ENCODE measurements around the gene INSRR.
A peak's percentile ranks its signal among the peaks of the same experiment; 100 is the strongest.

Gene INSRR

DNA sequence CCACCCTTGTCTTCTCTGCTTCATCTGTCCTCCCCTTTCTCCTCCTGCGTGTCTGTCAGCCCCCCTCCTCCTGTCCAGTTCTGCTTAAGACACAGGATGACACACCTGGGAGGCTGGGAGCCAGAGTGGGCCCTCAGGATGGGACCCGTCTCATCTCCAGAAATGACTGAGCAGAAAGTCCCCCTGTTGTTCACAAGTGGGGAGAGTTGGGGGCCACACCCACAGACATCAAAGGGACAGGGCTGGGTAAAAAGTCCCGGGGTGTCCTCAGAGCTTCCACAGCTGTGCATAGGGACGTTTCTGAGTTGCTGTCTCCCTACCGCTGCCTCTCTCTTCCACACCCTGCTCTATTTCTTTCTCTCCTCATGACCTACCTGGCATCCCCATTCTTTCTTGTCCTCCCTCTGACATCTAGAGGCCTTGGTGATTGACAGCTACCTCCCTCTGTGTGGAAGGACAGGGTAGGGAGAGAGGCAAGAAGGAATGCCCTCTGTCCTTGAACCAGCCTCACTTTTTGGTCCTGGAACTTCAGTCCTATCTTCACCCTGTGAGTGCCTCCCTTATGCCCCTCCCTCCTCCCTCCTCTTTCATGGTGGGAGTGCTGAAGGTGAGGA is 22.8 kb downstream of the INSRR start:
- TF ChIP-seq POLR2AphosphoS5 (IDR thresholded peaks at IDR 0.05; ENCODE audit: low read depth, low read length) = no peak
- TF ChIP-seq POLR2A (IDR thresholded peaks at IDR 0.05; ENCODE audit: low read depth, low read length) = no peak
- TF ChIP-seq TAF1 (IDR thresholded peaks at IDR 0.05; ENCODE audit: borderline replicate concordance, low read depth, low read length) = no peak
- DNase-seq (ENCODE audit: insufficient read length) (no peak), FAIRE-seq (peak; percentile 84)

DNA sequence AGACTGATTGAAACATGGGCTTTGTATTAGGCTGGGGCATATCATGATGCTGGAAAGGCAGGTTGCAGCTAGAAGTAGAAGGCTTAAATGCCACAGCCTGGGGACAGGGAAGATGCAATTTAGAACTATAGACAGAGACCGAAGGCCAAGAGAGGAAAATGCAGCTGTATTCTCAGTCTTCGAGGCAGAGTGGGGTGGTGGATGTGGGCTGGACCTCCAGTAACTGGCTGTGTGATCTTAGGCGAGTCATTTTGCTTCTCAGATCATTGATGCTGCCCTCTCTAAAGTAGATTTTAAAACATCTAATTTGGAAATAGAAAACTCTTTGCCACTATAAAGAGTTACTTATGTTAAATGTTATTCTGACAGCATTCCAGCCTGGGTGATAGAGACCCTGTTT is 24.6 kb downstream of the INSRR start:
- no peak for DNase-seq (ENCODE audit: insufficient read length)
- no peak for FAIRE-seq
- TF ChIP-seq POLR2A (IDR thresholded peaks at IDR 0.05; ENCODE audit: low read depth, low read length) (no peak), POLR2AphosphoS5 (IDR thresholded peaks at IDR 0.05; ENCODE audit: low read depth, low read length) (no peak), TAF1 (IDR thresholded peaks at IDR 0.05; ENCODE audit: borderline replicate concordance, low read depth, low read length) (no peak)

DNA sequence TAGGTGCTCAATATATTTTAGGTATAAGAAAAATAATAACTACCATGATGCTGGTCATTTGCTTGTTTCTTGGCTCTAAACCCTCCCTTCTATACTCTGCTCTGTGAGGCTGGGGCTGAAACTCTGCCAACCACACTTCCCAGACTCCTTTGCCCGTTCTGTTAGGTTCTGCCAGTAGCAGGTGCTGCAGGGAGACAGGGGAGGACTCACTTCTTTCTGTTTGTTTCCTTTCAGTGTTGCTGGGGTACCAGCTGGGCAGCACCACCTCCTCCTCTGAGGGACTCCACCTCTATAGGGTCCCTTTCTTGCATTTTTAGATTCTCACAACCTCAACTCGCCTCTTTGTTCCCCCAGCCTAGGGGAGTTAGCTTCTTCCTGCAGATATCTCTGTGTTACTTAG is 25.3 kb downstream of the INSRR start:
- no peak for TF ChIP-seq POLR2AphosphoS5 (IDR thresholded peaks at IDR 0.05; ENCODE audit: low read depth, low read length)
- TF ChIP-seq TAF1 (IDR thresholded peaks at IDR 0.05; ENCODE audit: borderline replicate concordance, low read depth, low read length) = no peak
- no peak for TF ChIP-seq POLR2A (IDR thresholded peaks at IDR 0.05; ENCODE audit: low read depth, low read length)
- DNase-seq (ENCODE audit: insufficient read length) = no peak
- FAIRE-seq = no peak

DNA sequence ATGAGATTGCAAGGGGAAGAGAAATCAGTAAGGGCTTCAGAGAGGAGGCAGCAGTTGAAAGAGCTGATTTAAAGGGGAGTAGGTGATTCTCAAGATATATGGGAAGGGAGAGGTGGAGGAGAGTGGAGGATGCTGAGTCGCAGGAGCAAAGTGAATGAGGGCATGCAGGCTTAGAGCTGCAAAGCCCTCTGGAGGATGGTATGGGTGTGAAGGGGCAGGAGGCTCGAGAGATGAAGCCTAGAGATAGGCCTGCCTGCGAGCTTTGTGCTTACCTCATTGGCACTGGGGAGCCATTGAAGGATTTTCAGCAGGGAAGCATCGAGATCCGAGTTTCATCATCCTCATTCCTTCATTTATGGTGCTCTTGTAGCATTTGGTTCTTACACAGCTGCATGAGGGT is 26.5 kb downstream of the INSRR start:
- TF ChIP-seq POLR2AphosphoS5 (IDR thresholded peaks at IDR 0.05; ENCODE audit: low read depth, low read length) (no peak), POLR2A (IDR thresholded peaks at IDR 0.05; ENCODE audit: low read depth, low read length) (no peak), TAF1 (IDR thresholded peaks at IDR 0.05; ENCODE audit: borderline replicate concordance, low read depth, low read length) (no peak)
- no peak for DNase-seq (ENCODE audit: insufficient read length)
- FAIRE-seq = no peak

DNA sequence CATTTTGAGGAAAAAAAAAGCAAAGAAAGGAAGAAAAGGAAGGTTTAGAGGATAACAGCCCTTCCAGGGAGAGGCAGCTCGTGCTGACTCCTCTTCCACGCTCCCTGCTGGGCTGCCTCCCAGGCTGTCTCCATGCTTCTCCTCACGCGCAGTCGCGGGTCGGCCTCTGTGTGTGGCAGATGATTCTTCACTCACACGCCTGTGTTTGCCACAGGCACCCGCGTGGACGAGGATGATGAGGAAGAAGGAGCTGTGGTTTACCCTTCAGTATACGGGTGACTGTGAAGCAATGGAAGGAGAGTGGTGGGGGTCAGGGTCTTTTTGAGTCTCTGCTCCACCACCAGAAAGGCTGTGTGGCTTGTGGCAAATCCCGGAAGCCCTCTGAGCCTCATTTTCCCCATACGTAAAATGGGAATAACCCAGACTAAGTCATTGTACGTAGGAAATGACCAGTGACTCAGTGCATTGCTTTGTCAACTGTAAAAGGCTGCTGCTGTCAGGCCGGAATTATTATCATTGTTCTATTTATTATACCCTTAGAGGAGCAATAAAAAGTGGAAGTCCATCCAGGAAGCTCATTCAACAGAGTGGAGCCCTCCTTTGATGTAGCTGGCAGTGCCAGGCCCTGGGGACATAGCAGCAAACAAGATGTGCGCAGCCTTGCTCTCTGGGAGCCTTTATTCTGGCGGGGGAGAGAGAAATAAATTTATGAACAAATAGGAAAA is 30.4 kb downstream of the INSRR start:
- no peak for FAIRE-seq
- TF ChIP-seq POLR2AphosphoS5 (IDR thresholded peaks at IDR 0.05; ENCODE audit: low read depth, low read length) = no peak
- no peak for TF ChIP-seq POLR2A (IDR thresholded peaks at IDR 0.05; ENCODE audit: low read depth, low read length)
- TF ChIP-seq TAF1 (IDR thresholded peaks at IDR 0.05; ENCODE audit: borderline replicate concordance, low read depth, low read length) = no peak
- DNase-seq (ENCODE audit: insufficient read length) = no peak

DNA sequence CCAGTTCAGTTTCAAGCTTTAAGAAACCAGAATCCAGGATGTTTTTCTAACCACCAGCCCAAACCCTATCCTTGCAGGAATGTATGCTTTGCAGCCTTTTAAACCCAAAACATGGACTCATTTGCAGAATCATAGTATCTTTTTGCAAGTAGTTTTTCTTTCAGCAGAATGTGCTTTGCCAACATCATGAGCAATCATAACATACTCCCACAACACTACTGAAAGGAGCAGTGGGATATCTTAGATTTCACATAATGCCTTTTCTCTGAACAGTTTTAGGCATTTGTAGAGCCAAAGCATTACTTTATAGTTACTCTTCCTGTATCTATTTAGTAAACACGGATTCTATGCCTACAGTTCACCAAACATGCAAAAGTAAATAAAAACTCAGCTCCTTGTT is 32.3 kb downstream of the INSRR start:
- DNase-seq (ENCODE audit: insufficient read length) (no peak), FAIRE-seq (no peak)

DNA sequence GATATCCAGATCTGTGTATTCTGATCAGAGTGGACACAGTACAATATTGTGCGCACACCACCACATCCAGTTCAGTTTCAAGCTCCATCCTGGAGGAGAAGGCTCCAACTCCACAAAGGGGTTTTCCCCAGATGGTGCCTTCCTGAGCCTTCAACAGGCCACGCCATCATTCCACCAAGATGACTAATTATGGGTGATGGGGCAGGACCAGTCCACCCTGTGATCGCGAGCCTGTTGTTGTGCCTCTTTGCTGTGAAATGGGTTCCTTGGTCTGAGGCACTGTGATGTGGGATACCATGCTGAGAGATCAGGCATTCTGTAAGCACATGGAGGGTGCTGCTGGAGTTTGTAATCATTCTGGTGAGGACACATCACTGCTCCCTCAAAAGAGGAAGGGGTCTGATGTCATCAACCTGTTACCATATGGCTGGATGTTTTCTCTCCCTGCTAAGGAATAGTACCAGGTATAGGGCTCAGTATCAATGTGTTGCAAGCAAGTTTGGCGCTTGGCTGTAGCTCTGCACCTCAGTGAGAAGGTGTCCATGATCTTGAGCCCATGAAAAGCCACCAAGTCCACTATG is 35.6 kb downstream of the INSRR start:
- DNase-seq (ENCODE audit: insufficient read length) (no peak), FAIRE-seq (no peak)
- TF ChIP-seq TAF1 (IDR thresholded peaks at IDR 0.05; ENCODE audit: borderline replicate concordance, low read depth, low read length) (no peak), POLR2AphosphoS5 (IDR thresholded peaks at IDR 0.05; ENCODE audit: low read depth, low read length) (no peak), POLR2A (IDR thresholded peaks at IDR 0.05; ENCODE audit: low read depth, low read length) (no peak)

More for the DNA sequence above, 32.3 kb downstream of the INSRR start:
- no peak for TF ChIP-seq TAF1 (IDR thresholded peaks at IDR 0.05; ENCODE audit: borderline replicate concordance, low read depth, low read length)
- TF ChIP-seq POLR2AphosphoS5 (IDR thresholded peaks at IDR 0.05; ENCODE audit: low read depth, low read length) = no peak
- TF ChIP-seq POLR2A (IDR thresholded peaks at IDR 0.05; ENCODE audit: low read depth, low read length) = no peak

DNA sequence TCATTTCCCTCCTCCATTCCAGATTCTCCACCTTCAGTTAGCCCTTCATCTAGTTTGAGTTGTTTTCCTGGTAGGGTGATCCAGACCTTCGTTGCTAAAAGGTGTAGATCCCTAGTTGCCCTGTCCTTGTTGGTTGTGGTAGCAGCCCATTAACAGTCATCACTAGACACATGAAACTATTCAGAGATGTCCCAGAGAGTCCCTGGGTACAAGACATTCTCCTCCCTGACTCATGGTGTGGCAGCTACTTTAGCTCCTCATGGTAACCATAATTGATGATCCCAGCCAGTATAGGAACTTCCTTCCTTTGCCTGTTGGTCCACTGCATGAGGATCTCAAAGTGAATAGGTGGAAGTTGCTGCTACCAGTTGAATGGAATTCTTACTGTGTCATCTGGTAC is 36.2 kb downstream of the INSRR start:
- no peak for DNase-seq (ENCODE audit: insufficient read length)
- TF ChIP-seq POLR2A (IDR thresholded peaks at IDR 0.05; ENCODE audit: low read depth, low read length) (no peak), POLR2AphosphoS5 (IDR thresholded peaks at IDR 0.05; ENCODE audit: low read depth, low read length) (no peak), TAF1 (IDR thresholded peaks at IDR 0.05; ENCODE audit: borderline replicate concordance, low read depth, low read length) (no peak)
- FAIRE-seq = no peak

DNA sequence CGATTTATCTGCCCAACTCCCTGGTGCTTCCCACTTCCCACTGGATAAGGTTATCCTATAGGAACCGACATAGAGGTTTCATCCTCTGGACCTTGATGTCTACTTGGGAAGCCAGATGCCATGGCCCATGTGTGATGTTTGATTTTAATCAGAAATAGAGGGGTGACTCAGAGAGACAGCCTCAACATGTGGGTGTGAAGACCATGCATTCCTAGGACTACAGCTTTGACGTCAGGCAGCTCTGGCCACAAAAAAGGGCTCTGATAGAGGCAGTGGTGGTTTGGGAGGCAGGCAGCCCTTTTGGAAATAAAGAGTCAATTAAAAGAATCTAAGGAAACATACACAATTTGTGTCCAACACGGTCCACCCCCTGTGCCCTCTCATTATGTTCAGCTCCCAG is 37.1 kb downstream of the INSRR start:
- no peak for DNase-seq (ENCODE audit: insufficient read length)
- no peak for FAIRE-seq
- no peak for TF ChIP-seq POLR2A (IDR thresholded peaks at IDR 0.05; ENCODE audit: low read depth, low read length)
- TF ChIP-seq POLR2AphosphoS5 (IDR thresholded peaks at IDR 0.05; ENCODE audit: low read depth, low read length) = no peak
- TF ChIP-seq TAF1 (IDR thresholded peaks at IDR 0.05; ENCODE audit: borderline replicate concordance, low read depth, low read length) = no peak

DNA sequence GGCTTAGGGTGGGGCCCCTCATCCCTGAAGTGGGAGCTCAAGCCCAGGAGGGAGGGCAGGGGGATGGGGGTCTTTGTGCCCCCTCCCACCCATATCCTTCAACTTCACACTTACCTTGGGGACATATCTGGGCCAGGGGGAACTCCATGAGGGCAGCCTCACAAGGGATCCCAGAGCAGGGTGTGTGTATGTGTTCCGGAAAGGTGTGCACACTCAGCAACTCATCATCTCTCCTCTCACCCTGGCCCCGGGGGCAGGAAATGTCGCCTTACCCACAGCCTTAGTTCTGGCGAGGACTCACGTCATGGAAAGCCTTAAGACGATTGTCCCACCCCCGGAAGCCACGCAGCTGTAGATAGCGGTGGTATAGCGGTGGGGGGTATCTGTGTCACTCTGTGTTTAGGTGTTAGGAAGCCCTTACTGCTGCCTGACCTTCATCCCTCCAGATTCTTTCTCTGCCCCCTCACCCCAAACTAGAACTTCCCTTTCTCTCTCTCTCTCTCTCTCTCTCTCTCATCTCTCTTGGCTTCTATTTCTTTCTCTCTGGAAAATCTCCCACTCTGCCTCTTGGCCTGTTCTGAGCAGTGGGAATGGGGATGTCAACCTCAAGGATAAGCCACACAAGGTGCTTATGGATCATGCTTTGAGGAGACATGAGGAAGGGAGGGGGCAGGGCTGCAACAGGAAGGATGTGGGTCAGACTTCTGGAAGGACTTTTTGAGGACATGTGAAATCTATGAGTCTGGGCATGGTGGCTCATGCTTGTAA is 42.2 kb downstream of the INSRR start, which contains the start of gene SH2D2A:
Gene SH2D2A, minus strand, starts transcription at position 288 of the 768 bp plus-strand sequence. Its CDS starts 140 bp downstream, at position 148.
- TF ChIP-seq POLR2A (IDR thresholded peaks at IDR 0.05; ENCODE audit: low read depth, low read length) = peak; percentile 70
- TF ChIP-seq POLR2AphosphoS5 (IDR thresholded peaks at IDR 0.05; ENCODE audit: low read depth, low read length) = peak; percentile 83
- no peak for TF ChIP-seq TAF1 (IDR thresholded peaks at IDR 0.05; ENCODE audit: borderline replicate concordance, low read depth, low read length)
- FAIRE-seq (peak; percentile 79), DNase-seq (ENCODE audit: insufficient read length) (peak; percentile 67)

DNA sequence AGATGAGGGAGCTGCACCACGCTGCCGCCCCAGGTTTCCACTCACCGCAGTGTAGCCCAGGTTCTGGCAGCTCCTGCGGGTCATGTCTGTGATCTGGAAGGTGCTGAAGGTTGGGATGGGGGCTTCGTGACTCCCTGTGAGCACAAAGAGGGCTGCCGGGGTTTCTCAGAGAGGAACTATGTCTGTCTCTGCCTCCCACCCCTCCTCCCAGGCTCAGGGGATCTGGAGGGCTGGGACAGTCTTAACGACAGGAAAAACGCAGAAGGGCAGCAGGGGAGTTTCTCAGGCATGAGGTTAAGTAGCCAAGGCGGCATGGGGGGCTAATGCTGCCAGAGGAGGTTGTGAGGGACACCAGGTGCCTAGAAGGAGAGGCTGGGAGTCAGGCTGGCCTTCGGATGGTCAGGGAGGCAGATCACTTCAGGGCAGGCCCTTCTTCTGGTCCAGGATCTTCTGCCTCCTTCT is 42.9 kb downstream of the INSRR start:
- DNase-seq (ENCODE audit: insufficient read length) = no peak
- TF ChIP-seq TAF1 (IDR thresholded peaks at IDR 0.05; ENCODE audit: borderline replicate concordance, low read depth, low read length) (no peak), POLR2A (IDR thresholded peaks at IDR 0.05; ENCODE audit: low read depth, low read length) (no peak), POLR2AphosphoS5 (IDR thresholded peaks at IDR 0.05; ENCODE audit: low read depth, low read length) (no peak)
- no peak for FAIRE-seq
